ENCODE results near the gene CUL9.

Gene CUL9

GRCh38 chr6:43173591-43174262 lies 8.3 kb upstream of the CUL9 start:
- peak in 1 of 5 experiments; percentile 35 for DNase-seq

GRCh38 chr6:43174263-43175112 lies 7.5 kb upstream of the CUL9 start:
- DNase-seq = peak; percentile 74 to 99 (median 92)

GRCh38 chr6:43175676-43176422 lies 6.1 kb upstream of the CUL9 start:
- DNase-seq = no peak

- DNase-seq = no peak
Observed at GRCh38 chr6:43176423-43176786, 5.6 kb upstream of the CUL9 start.

GRCh38 chr6:43178150-43178549 lies 3.8 kb upstream of the CUL9 start:
- DNase-seq = no peak

- no peak for DNase-seq
Observed at GRCh38 chr6:43178951-43179830, 2.8 kb upstream of the CUL9 start.

GRCh38 chr6:43180058-43180457 lies 1.9 kb upstream of the CUL9 start:
- no peak for DNase-seq

- DNase-seq = no peak
Observed at GRCh38 chr6:43180985-43181384, 1.0 kb upstream of the CUL9 start.

- DNase-seq = no peak
Observed at GRCh38 chr6:43181621-43181941, 415 bp upstream of the CUL9 start.

- no peak for DNase-seq
Observed at GRCh38 chr6:43183441-43183840, 1.4 kb downstream of the CUL9 start.

GRCh38 chr6:43184268-43184985 lies 2.4 kb downstream of the CUL9 start:
- no peak for DNase-seq

GRCh38 chr6:43185391-43185985 lies 3.5 kb downstream of the CUL9 start:
- peak in 1 of 5 experiments; percentile 81 for DNase-seq

- no peak for DNase-seq
Observed at GRCh38 chr6:43186019-43186418, 4.0 kb downstream of the CUL9 start.

GRCh38 chr6:43186706-43187105 lies 4.7 kb downstream of the CUL9 start:
- DNase-seq = no peak

- DNase-seq = no peak
Observed at GRCh38 chr6:43187821-43188220, 5.8 kb downstream of the CUL9 start.

- DNase-seq = no peak
Observed at GRCh38 chr6:43188426-43188825, 6.4 kb downstream of the CUL9 start.

GRCh38 chr6:43189776-43190304 lies 7.8 kb downstream of the CUL9 start:
- DNase-seq = no peak

GRCh38 chr6:43192911-43193310 lies 10.9 kb downstream of the CUL9 start:
- DNase-seq = no peak

GRCh38 chr6:43193929-43194328 lies 11.9 kb downstream of the CUL9 start:
- DNase-seq = no peak

GRCh38 chr6:43196337-43196736 lies 14.3 kb downstream of the CUL9 start:
- no peak for DNase-seq

- DNase-seq = no peak
Observed at GRCh38 chr6:43199912-43200311, 17.9 kb downstream of the CUL9 start.

All from T-helper 2 cell (primary cell).